ENCODE measurements around the gene FNDC1. TPM values are rescaled to one million over a fixed set of nuclear protein-coding genes. Genes with fewer than 3 reads are reported as not detected.

The FNDC1 gene
- total and polyA plus RNA-seq, 2 donors (not counting 1 experiment from before 2014, with no cell fraction given) = not detected

- no peak for TF ChIP-seq EZH2 (IDR thresholded peaks at IDR 0.05; ENCODE audit: borderline replicate concordance, insufficient read depth, low read depth, low read length, poor library complexity, severe bottlenecking)
- TF ChIP-seq, protein P1, sequence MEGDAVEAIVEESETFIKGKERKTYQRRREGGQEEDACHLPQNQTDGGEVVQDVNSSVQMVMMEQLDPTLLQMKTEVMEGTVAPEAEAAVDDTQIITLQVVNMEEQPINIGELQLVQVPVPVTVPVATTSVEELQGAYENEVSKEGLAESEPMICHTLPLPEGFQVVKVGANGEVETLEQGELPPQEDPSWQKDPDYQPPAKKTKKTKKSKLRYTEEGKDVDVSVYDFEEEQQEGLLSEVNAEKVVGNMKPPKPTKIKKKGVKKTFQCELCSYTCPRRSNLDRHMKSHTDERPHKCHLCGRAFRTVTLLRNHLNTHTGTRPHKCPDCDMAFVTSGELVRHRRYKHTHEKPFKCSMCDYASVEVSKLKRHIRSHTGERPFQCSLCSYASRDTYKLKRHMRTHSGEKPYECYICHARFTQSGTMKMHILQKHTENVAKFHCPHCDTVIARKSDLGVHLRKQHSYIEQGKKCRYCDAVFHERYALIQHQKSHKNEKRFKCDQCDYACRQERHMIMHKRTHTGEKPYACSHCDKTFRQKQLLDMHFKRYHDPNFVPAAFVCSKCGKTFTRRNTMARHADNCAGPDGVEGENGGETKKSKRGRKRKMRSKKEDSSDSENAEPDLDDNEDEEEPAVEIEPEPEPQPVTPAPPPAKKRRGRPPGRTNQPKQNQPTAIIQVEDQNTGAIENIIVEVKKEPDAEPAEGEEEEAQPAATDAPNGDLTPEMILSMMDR (IDR thresholded peaks at IDR 0.05) = no peak
- Mint-ChIP-seq H3K4me1 (no peaks in the 10 kb centered on the region), H3K4me3 (no peak overlapping the region), H3K9me3 (ENCODE audit: insufficient read depth) (no peaks in the 10 kb centered on the region), H3K27ac (no peak overlapping the region), H3K27me3 (peaks cover 4% of the 10 kb centered on the region)
- H2AFZ ChIP-seq (ENCODE audit: insufficient read depth, low read depth, low read length, poor library complexity, severe bottlenecking) = no peak overlapping the region
- CTCF ChIA-PET = no interaction called here
- ATAC-seq (ENCODE audit: low read depth) (no peak), DNase-seq (no peak)
- H3K9ac ChIP-seq (ENCODE audit: low read length) = no peak overlapping the region
- POLR2A ChIA-PET = no interaction called here
- no peak overlapping the region for H3K4me2 ChIP-seq (replicated peaks; ENCODE audit: low read depth, low read length, poor library complexity, severe bottlenecking)
- H3K79me2 ChIP-seq (ENCODE audit: control insufficient read depth, insufficient read depth, low read length) = no peaks in the 10 kb centered on the region
- no peak overlapping the region for H3K4me3 ChIP-seq (ENCODE audit: control extremely low read depth in 1 of 5, extremely low read depth in 1 of 5, insufficient read depth in 1 of 5, low read depth in 2 of 5, low read length in 4 of 5)
- no peak overlapping the region for H3K27ac ChIP-seq (ENCODE audit: low read length in 2 of 2)
- H4K20me1 ChIP-seq (ENCODE audit: control insufficient read depth, insufficient read depth, low read length, poor library complexity, severe bottlenecking) = no peaks in the 10 kb centered on the region
- WGBS (ENCODE audit: insufficient coverage) = 71% methylated on average over 1 of the region's 3 CpGs
- H3K27me3 ChIP-seq (replicated peaks in 1 of 4; ENCODE audit: control extremely low read depth in 1 of 4, control insufficient read depth in 3 of 4, insufficient read depth in 4 of 4, low read length in 3 of 4) = no peaks in the 10 kb centered on the region
- H3K9me3 ChIP-seq (ENCODE audit: control extremely low read depth in 1 of 3, control insufficient read depth in 2 of 3, insufficient read depth in 1 of 3, low read length in 2 of 3) = peaks cover 0 to 4% (median 0%) of the 10 kb centered on the region in 3 donors
- no peaks in the 10 kb centered on the region for H3K36me3 ChIP-seq (replicated peaks in 1 of 2; ENCODE audit: control extremely low read depth in 1 of 2, control insufficient read depth in 1 of 2, extremely low read depth in 1 of 2, insufficient read depth in 2 of 2, low read length in 1 of 2)
- H3K4me1 ChIP-seq (ENCODE audit: control insufficient read depth in 2 of 2, insufficient read depth in 2 of 2, low read length in 2 of 2) = peaks cover 0 to 2% of the 10 kb centered on the region in 2 donors
- intact Hi-C loops (cut with micrococcal nuclease) = no loop called here
These were observed 81.4 kb downstream of the FNDC1 start for GRCh38 chr6:159250633-159251032.

DNA sequence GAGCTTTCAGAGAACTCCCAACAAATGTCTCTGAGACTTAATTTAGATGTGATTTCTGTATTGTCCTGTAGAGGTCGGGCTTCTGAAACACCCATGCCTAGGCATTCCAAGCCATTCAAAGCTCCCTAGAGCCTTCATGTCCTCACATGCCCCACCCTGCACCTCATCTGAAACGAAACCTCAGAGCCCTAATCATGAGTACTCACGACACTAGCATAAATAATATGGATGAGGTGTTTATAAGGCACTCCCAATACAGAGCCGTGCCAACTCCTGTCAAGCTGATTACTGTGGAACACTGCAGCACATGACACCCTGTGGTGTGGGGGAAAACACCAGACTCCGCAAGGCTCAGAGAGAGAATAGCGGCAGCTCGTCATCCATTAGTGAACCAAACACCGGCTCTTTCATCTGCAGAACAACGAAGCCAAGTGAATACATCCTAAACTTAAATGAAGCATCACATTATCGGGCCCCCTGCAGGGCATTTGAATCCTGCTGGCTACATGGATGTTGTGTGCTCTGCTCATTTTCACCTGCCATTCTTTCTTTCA lies 83.8 kb downstream of the FNDC1 start:
- no peaks in the 10 kb centered on the region for H3K79me2 ChIP-seq (ENCODE audit: control insufficient read depth, insufficient read depth, low read length)
- CTCF ChIA-PET = interaction anchor here (0.8 to 3.7 kb wide), 11 partner anchors 9 to 1203 kb away, joined by 3 to 14 read pairs (median 5); no protein-coding TSS in a partner anchor
- H3K27ac ChIP-seq (ENCODE audit: low read length in 2 of 2) = no peak overlapping the region
- H3K36me3 ChIP-seq (replicated peaks in 1 of 2; ENCODE audit: control extremely low read depth in 1 of 2, control insufficient read depth in 1 of 2, extremely low read depth in 1 of 2, insufficient read depth in 2 of 2, low read length in 1 of 2) = no peaks in the 10 kb centered on the region
- H3K27me3 ChIP-seq (replicated peaks in 1 of 4; ENCODE audit: control extremely low read depth in 1 of 4, control insufficient read depth in 3 of 4, insufficient read depth in 4 of 4, low read length in 3 of 4) = peaks cover 0 to 4% (median 0%) of the 10 kb centered on the region in 4 experiments
- H3K9me3 Mint-ChIP-seq (ENCODE audit: insufficient read depth) = no peaks in the 10 kb centered on the region
- DNase-seq (peak; percentile 46), ATAC-seq (ENCODE audit: low read depth) (no peak)
- H3K4me1 Mint-ChIP-seq = no peaks in the 10 kb centered on the region
- H3K4me3 Mint-ChIP-seq = no peak overlapping the region
- no peaks in the 10 kb centered on the region for H3K9me3 ChIP-seq (ENCODE audit: control extremely low read depth in 1 of 3, control insufficient read depth in 2 of 3, insufficient read depth in 1 of 3, low read length in 2 of 3)
- H3K27ac Mint-ChIP-seq = no peak overlapping the region
- no peaks in the 10 kb centered on the region for H4K20me1 ChIP-seq (ENCODE audit: control insufficient read depth, insufficient read depth, low read length, poor library complexity, severe bottlenecking)
- no peak overlapping the region for H2AFZ ChIP-seq (ENCODE audit: insufficient read depth, low read depth, low read length, poor library complexity, severe bottlenecking)
- H3K9ac ChIP-seq (ENCODE audit: low read length) = no peak overlapping the region
- H3K4me3 ChIP-seq (ENCODE audit: control extremely low read depth in 1 of 5, extremely low read depth in 1 of 5, insufficient read depth in 1 of 5, low read depth in 2 of 5, low read length in 4 of 5) = no peak overlapping the region
- POLR2A ChIA-PET = no interaction called here
- TF ChIP-seq, protein P1 (IDR thresholded peaks at IDR 0.05) = peak; percentile 65
- TF ChIP-seq EZH2 (IDR thresholded peaks at IDR 0.05; ENCODE audit: borderline replicate concordance, insufficient read depth, low read depth, low read length, poor library complexity, severe bottlenecking) = no peak
- no peak overlapping the region for H3K4me2 ChIP-seq (replicated peaks; ENCODE audit: low read depth, low read length, poor library complexity, severe bottlenecking)
- WGBS (ENCODE audit: insufficient coverage) = 75% methylated on average over 5 of the region's 10 CpGs
- H3K27me3 Mint-ChIP-seq = peaks cover 4% of the 10 kb centered on the region
- intact Hi-C loops (cut with micrococcal nuclease) = no loop called here
- peaks cover 0 to 2% of the 10 kb centered on the region in 2 donors for H3K4me1 ChIP-seq (ENCODE audit: control insufficient read depth in 2 of 2, insufficient read depth in 2 of 2, low read length in 2 of 2)

Measured in B cell (primary cell).